SKM-1 treated with dmso at 0.1 percent for 144 hours (cell line): ENCODE data around the gene SEPTIN8.

Experiments used
- DNase-seq: peaks from one replicate; lab custom pipeline; 2025; ENCODE audit not compliant: unreplicated experiment; lab: John Stamatoyannopoulos, UW

The SEPTIN8 gene

GRCh38 chr5:132785365-132785764 is 8.3 kb upstream of the SEPTIN8 start:
- no peak for DNase-seq

DNA sequence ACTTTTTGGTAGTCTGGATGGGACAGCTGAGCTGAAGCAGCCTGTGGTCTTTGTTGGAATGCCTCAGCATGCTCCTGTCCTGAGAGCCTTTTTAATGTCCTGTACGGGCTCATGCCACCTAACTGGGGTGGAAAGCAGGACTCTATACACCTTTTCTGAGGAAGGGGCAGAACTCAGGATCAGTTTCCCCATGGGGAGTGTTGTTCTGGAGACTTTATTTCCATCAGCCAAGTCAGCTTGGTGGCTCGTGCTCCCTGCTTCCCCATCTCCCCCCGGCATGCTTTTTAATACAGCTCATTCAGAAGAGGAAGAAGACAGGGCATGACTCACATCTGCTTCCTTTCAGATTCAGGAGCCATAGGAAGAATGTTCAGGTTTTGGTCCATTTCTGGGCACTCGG is 5.1 kb upstream of the SEPTIN8 start:
- DNase-seq = peak; percentile 54

- DNase-seq = no peak
Measured at GRCh38 chr5:132781029-132781428, 4.0 kb upstream of the SEPTIN8 start.

DNA sequence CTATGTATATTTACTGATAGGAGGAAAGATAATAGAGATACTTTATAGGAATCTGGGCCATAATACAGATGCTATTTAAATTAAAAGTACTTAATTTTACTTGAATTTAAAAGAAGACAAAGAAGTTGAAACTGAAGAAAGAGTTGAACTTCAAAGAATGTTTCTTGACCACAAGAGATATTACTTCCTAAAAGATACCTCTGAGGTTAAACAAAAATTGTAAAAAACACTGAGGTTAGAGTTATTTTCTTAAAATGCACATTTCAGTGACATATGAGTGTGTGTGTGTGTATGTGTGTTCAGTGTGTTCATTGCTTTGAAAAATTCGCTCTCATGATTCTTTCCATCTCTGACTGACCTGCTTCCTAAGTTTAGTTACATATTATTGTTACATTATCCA is 3.5 kb upstream of the SEPTIN8 start:
- DNase-seq = no peak

DNA sequence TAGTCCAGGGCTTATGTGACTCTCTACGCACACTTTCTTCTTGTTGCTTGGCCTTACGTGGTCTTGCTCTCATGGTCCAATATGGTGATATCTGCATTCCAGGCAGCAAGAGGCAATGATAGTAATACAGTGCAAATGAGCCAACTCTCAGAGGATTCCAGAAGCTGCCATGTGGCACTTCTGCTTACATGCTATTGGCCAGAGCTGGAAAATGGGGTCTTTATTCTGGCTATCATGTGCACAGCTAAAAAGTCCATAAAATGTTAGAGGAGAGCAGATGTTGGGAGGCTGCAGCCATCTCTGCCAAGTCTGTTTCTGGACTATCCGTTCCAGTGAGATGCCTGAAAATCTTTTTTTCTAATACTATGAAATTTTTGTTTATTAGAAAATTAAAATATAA is 2.9 kb upstream of the SEPTIN8 start:
- DNase-seq = no peak

- DNase-seq = no peak
Measured at GRCh38 chr5:132778856-132779255, 1.8 kb upstream of the SEPTIN8 start.

DNA sequence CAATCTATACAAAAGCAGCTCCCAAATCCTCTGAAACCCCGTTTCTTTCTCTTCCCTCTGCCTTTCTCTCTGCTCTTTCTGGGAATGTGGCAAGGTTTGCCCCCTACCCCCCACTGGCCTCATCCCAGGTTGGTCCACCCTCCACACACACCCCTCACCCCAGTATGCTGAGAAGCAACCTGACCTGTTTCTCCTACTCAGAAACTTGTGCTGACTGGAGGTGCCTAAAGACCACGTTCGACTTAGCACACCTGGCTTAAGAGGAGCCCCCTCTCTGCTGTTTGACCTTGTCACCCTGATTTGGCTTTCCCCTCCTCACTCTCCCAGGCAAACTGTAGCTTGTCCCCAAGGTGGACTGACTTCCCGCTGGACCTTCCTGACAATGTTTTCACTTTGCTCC is 1.1 kb upstream of the SEPTIN8 start:
- no peak for DNase-seq

DNA sequence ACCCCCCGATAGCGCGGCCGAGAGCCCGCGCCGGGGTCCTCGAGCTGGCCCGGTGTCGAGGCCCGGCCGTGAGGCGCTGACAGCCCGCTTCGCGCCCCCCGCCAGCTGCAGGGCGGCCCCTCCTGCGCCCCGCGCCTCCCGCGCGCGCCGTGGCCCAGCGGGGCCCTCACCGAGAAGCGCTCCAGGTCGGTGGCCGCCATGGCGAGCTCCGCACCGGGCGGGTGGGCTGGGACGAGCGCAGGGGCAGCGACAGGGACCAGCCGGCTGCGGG is 166 bp downstream of the SEPTIN8 start:
- DNase-seq = no peak

DNA sequence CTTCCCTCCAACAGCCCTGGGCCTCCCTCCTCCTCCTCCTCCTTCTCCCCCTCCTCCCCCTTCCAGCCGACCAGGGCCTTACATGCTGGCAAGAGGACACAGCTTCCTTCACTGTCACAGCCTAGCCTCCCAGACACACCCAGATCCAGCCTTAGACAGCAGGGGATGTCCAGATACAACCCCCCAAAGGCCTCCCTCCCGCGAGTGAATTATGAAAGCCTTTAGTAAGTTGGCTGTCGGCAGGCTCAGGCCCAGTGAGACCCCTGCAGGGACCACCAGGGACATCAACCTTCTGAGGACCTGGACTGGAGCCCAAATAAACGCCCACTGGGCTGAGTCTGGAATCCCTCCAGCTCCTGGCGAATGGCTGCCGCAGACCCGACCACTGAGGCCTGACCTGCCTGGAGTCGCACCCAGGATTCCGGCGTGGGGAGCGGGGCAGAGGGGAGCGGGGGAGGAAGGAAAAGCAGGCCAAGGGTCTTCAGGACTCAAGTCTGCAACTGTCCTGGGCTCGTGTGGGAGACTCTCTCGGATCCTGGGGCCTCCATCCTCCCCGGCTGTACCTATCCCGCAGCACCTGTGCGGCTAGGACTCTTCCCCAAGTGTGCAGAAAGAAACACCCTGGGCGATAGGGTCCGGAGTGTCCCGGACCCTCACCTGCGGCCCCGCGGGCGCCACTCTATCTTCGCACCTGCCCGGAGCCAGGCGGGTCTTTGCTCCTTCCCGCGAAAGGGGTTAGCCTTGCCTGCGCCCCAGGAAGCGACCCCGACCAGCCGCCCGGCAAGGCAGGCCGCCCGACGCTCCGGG is 705 bp downstream of the SEPTIN8 start:
- DNase-seq = no peak

DNA sequence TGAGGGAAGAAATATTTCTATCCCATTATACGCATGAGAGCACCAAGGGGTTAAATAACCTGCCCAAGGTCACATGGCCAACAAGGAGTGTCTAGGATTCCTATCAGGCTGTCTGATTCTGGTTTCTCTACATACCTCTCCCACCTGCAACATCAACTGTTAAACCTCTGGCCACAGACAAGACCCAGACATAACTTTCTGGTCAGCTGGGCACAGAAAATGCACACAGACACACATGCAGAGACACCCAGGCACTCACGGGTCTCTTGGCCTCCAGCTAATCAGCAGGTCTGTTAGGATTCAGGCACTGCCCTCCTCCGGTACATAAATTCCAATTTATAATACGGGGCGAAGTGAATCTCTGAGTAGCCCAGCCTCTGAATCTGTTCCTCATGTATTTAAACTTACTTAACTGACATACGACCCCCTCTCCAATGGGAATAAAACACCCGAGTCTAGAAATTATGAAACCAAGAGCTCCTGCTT is 1.5 kb downstream of the SEPTIN8 start:
- DNase-seq = no peak

DNA sequence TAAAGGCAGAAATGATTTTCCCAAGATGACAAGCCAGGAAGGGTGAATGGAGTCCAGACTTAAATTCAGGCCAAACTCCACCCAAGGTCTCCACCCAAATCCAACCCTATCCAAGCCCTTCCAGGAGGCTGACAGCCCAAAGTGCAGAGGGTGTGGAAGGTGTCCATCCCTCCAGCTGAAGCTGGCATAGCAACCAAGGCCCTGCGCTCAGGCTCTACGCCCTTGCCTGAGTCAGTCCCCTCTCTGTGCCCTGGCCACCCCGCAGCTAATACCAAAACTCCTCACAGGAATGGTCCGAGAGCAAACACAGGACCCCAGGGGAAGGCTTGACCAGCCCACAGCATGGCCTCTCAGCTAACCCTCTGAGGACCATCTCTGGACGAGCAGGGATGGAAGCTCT is 2.1 kb downstream of the SEPTIN8 start:
- DNase-seq = no peak

DNA sequence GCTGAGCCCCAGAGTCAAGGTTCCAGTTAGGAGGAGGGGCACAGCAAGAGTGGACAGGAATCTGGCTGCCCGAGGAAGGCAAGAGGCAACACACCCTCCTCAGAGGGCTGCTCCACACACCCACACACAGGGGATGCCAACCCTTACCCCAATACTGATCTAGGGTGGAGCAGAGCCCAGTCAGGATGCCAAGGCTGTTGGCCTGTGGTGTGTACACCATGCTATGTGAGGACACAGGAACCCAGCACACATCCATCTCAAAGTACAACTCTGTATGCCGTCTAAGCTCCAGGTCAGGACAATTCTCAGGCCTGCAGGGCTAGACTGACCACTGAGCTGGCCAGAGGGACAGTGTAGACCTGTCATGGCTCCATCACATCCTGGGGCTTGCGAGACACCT is 2.6 kb downstream of the SEPTIN8 start:
- DNase-seq = no peak

DNA sequence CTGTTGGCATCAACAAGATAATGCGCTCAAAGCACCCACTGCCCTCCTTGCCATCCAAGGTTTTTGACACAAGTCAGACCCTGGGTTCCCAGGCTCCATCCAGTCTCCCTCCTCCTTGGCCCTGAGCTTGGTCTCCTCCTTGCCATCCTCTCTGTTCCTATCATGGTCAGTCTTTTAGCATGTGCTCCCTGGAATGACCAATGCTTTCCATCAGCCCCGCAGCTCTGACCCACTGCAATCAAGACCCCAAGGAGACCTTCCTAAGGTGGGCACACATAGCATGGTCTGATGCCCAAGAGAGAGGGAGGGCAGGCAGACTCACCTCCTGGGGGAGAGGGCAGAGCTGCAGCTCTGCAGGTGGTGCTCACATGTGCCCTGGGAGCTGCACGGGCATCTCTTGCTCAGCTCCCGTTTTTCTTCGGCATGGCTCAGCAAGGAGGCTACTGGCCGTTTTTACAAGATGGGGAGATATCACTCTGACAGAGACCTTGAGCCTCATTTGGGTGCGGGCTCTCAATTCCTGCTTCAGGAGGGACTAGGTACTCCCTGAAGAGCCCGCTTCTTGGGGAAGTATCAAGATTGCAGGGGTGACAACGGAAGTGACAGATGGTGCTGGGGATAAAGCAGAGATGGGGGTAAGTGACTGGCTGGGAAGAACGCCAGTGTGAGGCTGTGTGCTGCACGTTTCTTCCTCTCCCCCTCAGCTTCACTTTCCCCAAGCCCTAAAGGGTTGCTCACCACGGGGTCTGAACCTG is 3.3 kb downstream of the SEPTIN8 start:
- no peak for DNase-seq

DNA sequence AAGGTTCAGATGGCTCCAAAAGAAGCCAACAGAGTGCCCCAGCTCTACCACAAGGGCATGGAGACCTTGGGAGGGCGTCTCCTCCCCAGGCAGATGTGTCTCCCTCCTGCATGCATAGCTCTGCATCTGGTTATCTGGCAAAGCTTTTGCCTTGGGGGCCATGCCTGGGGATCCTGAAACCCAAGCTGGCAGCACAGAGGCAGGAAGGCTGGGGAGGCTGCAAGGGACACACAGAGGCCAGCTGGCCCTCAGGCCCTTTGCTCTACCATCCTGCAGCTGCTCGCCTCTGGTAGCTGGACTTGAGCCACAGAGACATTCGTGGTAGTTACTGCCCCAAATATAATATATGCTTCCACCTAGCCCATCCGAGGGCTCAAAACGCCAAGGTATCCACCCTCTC is 3.9 kb downstream of the SEPTIN8 start:
- DNase-seq = no peak

DNA sequence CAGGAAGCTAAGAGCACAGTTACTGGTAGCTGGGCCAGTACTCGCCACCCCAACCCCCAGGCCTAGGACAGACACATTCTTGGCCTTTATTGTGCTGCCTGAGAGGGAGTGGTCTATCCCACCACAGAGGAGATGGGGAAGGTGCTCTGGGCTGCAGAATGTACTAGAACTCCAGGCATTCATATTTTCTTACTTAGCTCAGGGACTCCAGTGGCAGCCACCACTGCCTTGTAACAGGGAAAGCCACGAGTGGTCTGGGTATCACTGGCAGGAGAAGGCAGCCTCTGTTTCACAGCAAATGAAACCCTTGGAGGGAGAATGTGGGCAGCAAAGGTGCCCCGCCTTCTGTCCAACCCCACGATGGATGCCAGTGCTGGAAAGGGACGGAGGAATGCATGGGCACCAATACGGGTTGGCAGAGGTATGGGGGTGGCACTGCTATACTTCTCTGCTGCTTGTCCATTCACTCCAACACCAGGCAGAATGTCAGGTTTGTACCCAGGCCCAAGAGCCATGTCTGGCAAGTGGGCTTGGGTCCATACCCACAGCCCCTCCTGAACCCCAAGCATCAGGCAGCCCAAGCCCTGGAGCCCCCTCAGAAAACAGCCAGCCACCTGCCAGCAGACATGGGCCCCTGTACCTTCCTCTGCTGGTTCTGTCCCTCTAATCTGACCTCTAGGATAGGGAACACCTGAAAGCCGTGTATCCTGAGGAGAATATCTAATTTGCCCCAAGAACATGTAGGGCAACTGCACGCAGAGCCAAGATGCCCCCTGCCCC is 4.6 kb downstream of the SEPTIN8 start:
- DNase-seq = no peak

DNA sequence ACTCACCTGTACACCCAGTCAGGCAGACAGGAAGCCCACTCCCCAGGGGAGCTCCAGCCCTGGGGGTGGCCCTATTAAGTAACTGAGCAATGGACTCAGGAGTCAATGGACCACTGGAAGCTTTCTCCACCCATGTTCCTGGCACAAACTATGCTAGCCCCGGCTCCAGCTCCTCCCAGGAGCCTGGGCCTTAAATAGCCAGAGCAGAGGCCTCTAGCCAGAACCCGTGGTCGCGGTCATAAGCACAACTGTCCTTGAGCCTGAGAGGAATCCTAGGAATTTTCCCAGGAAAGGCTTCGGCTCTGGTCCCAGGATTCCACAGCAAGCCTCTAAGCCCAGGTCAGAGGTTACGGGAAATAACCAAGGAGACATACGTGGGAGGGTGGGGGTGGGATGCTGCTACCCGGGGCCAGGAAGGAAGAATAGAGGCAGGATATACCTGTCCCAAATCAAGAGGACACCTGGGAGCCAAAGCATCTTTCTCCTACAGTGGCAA is 5.5 kb downstream of the SEPTIN8 start:
- no peak for DNase-seq

- no peak for DNase-seq
Measured at GRCh38 chr5:132770476-132771159, 6.4 kb downstream of the SEPTIN8 start.

DNA sequence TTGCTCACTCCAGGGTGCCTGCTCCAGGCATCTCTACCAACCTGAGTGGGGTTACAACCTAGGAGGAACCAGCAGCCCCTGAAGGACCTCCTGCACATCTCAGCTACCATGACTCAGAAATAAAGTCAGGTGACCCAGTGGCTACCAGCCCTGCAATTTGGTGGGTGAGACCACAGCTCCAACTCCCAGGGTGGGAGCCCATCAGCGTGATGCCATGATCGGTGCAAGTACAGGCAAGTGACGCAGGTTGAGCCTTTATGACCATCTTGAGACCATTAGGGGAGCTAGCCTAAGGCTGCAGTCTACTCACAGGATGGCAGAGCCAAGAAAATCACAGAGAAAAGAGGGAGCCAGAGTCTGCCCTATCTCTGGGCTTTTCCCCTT is 8.6 kb downstream of the SEPTIN8 start:
- DNase-seq = no peak

- DNase-seq = no peak
Measured at GRCh38 chr5:132767150-132767549, 9.9 kb downstream of the SEPTIN8 start.

DNA sequence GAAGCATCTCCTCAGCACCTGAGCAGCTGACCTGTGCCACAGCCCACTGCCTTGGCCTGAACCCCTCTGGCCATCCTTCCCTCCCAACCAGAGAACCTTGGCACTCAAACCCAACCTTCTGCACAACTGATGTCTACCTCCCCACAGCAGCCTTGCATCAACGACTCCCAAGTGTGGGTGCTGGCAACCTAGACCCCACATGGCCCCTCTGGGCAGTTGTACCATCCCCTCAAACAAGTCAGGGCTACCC is 10.3 kb downstream of the SEPTIN8 start:
- DNase-seq = no peak

DNA sequence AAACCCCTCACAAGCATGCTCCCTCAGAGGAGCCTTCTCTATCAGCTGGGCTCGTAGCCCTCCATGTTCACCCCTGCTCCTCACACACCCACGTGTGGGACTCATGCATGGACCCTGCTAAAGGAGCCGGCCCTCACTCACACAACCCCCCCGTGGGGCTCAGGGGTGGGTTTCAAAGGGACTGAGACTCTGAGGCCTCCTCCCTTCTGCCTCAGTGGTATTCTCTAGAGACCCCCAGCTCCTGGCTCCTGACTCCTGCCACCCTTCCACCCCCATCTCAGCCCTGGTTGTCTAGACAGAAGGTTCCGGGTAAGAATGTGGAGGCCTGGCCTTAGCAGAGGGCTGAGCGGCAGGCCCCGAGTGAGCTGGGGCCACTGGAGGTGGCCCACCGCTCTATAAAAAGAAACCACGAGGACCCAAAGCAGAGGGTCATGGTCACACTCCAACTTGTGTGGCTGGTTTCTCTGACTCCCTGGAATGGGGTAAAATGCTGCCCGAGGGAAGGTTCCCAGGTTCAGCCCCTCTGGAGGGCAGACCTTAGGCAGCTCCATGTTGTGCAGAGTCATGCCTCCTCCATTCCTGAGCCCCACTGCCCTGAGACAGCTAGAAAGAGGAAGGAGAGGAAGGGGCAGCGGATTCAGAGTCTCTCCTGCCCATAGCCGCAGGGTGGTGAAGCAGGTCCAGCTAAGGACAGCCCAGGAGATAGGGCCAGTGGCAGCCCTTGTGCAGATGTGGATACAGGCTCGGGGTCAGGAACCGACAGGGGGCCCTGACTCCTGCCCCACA is 10.8 kb downstream of the SEPTIN8 start:
- no peak for DNase-seq
